ENCODE data around the gene SAMM50.

DNA sequence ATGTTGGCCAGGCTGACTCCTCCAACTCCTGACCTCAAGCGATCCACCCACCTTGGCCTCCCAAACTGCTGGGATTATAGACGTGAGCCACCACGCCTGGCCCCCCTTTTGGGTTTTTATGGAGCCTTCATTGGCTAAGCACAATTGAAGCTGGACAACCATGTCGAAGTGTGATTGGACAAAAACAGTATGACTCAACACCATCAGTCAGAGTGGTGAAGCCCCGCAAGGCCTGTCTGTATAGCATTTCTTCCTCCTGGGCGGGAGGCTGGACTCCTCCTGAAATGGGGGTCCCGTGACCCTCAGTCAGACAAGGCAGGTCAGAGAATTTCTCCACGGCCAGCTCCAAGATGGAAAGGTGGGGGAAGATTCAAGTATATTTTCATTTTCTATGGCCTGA, 65.7 kb downstream of the SAMM50 start:
- TF ChIP-seq GLIS3 (CRISPR knock-in tag; IDR thresholded peaks at IDR 0.05) = no peak
- TF ChIP-seq ARNTL (CRISPR knock-in tag; IDR thresholded peaks at IDR 0.05; ENCODE audit: borderline replicate concordance, low read depth) = no peak
- TF ChIP-seq ESRRG (CRISPR knock-in tag; IDR thresholded peaks at IDR 0.05) = no peak
- no peak for TF ChIP-seq ZFP30 (CRISPR knock-in tag; IDR thresholded peaks at IDR 0.05)
- TF ChIP-seq TCF4 (CRISPR knock-in tag; IDR thresholded peaks at IDR 0.05; ENCODE audit: borderline replicate concordance) = no peak
- TF ChIP-seq, protein P1, sequence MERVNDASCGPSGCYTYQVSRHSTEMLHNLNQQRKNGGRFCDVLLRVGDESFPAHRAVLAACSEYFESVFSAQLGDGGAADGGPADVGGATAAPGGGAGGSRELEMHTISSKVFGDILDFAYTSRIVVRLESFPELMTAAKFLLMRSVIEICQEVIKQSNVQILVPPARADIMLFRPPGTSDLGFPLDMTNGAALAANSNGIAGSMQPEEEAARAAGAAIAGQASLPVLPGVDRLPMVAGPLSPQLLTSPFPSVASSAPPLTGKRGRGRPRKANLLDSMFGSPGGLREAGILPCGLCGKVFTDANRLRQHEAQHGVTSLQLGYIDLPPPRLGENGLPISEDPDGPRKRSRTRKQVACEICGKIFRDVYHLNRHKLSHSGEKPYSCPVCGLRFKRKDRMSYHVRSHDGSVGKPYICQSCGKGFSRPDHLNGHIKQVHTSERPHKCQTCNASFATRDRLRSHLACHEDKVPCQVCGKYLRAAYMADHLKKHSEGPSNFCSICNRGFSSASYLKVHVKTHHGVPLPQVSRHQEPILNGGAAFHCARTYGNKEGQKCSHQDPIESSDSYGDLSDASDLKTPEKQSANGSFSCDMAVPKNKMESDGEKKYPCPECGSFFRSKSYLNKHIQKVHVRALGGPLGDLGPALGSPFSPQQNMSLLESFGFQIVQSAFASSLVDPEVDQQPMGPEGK (CRISPR knock-in tag; IDR thresholded peaks at IDR 0.05; ENCODE audit: borderline replicate concordance) = no peak
- no peak for TF ChIP-seq ZC3H10 (CRISPR knock-in tag; IDR thresholded peaks at IDR 0.05)
- no peak for TF ChIP-seq RARB (CRISPR knock-in tag; IDR thresholded peaks at IDR 0.05)
- TF ChIP-seq ZFP3 (CRISPR knock-in tag; IDR thresholded peaks at IDR 0.05) = no peak
- TF ChIP-seq, protein P2, sequence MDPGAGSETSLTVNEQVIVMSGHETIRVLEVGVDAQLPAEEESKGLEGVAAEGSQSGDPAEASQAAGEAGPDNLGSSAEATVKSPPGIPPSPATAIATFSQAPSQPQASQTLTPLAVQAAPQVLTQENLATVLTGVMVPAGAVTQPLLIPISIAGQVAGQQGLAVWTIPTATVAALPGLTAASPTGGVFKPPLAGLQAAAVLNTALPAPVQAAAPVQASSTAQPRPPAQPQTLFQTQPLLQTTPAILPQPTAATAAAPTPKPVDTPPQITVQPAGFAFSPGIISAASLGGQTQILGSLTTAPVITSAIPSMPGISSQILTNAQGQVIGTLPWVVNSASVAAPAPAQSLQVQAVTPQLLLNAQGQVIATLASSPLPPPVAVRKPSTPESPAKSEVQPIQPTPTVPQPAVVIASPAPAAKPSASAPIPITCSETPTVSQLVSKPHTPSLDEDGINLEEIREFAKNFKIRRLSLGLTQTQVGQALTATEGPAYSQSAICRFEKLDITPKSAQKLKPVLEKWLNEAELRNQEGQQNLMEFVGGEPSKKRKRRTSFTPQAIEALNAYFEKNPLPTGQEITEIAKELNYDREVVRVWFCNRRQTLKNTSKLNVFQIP (CRISPR knock-in tag; IDR thresholded peaks at IDR 0.05; ENCODE audit: borderline replicate concordance, low read depth) = no peak
- TF ChIP-seq ISL1 (CRISPR knock-in tag; IDR thresholded peaks at IDR 0.05) = no peak
- TF ChIP-seq CSDC2 (CRISPR knock-in tag; IDR thresholded peaks at IDR 0.05) = no peak
- no peak for TF ChIP-seq PPARA (CRISPR knock-in tag; IDR thresholded peaks at IDR 0.05; ENCODE audit: borderline replicate concordance)

Measured in SK-N-SH treated with all-trans-retinoic acid at 6 μM for 48 hours (cell line).